Airway epithelial cell (primary cell): ENCODE results near the gene KDELR1. TPM values are rescaled to one million over a fixed set of nuclear protein-coding genes. Genes with fewer than 3 reads are reported as not detected.

Experiments used
- total RNA-seq: library from RNA; depleted of rRNA; stranded (reverse); fragments of >200 nt; gene quantifications from 2 replicates; pipeline ENCODE4 v1.2.3, GENCODE V29; 2015

KDELR1 gene
- 85.5 and 149 TPM in 2 replicates for total RNA-seq

DNA sequence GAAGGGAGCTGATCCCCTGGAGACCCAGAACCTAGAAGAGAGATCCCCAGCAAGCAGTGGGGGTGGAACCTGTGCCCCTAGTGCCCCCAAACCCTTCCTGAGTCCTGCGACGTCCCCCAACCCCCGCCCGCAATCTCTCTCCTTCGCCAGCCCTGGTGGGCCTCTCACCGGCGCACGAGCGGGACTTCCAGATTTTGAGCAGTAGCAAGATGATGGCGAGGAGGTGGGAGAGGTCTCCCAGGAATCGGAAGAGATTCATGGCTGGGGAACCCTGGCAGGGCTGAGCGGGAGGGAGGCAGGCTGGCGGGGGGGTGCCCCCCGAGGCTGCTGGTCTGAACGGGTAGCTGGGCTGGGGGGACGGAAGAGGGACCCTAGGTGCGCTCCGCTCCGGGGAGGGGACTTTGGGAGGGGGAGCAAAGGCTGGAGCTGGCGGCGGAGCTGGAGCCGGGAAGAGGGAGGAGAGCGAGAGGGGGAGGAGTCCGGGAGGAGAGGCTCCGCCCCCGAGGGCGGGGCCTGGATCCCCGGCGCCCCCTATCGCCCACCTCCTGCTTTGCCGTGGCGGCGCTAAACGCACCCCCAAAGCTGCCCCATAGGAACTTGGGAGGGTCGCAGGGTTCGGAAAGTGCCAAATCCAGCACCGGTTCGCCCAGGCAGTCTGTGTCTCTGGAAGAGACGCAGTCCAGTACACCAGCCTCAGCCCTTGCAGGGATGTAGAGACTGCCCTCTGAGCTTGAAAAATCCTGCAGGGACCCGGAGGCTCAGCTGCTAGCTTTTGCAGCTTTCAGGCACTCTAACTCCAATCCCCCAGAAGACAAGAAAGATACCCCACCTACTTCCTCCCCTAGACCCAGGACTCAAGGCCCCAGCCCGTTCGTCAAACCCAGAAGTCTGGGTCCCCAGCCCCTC is at the start of gene KDELR1:
TSS of gene KDELR1 (minus strand) at position 452 of the 906 bp plus-strand sequence. CDS start at position 259, 193 bp downstream.

GRCh38 chr19:48393559-48394330 is 2.4 kb upstream of the KDELR1 start, which contains the start of gene GRIN2D:
Gene GRIN2D, plus strand, starts transcription at chr19:48393668. Its CDS starts 4,725 bp downstream, at chr19:48398393.

DNA sequence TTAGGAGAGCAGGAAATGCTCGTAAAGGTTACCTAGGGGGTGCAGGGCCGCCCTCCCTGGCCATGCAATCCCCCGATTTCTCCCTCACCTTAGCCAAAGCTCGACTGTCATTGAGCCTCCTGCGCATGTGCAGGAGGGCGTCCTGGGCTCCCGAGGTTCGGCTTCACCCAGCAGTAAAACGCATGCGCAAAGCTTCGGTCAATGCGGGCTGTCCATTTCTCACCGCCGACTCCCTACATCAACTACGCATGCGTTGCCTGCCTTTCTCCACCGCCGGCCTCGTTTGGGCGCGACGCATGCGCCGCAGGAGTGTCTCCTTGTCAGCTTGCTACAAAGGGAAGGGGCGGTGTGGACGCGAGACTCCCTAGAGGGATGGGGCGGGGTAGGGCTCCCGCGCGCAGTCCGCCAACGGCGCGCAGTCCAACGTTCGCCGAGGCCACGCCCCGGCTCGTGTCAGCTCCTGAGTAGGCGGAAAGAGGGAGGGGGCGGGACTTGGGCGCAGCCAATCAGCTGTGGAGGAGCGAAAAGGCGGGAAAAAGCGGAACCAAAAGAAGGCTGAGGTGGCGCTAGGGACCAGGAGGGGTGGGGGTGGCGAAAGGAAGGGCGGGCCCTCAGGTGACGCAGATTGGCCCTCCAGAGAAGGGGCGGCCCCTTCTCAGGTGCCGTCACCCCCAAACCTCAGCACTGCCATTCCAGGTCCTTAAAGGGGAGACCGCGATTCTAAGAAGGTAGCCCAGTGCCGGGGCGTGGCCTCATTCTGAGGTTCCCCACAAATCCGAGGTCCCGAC is 27.3 kb downstream of the KDELR1 start, which contains the start of the genes SYNGR4 and TMEM143:
TSS of gene SYNGR4 (plus strand) at position 558 of the 788 bp plus-strand sequence. CDS start 1,476 bp downstream, outside the sequence.
TSS of gene TMEM143 (minus strand) at position 131 of the 788 bp plus-strand sequence. CDS start at position 111, 20 bp downstream.

Other genes starting within 250 kb of the KDELR1 start
- gene LIG1, start 221.2 kb downstream of the KDELR1 start, total RNA-seq = 37.2 and 72.2 TPM in 2 replicates
- gene ZSWIM9, start 220.9 kb downstream of the KDELR1 start, total RNA-seq = 1.7 and 2.0 TPM in 2 replicates
- 4.5 and 8.3 TPM in 2 replicates for gene CARD8, start 135.6 kb downstream of the KDELR1 start, total RNA-seq
- 0.21 and 0.46 TPM in 2 replicates for gene ZNF114, start 121.5 kb downstream of the KDELR1 start, total RNA-seq
- 19.0 and 30.5 TPM in 2 replicates for gene EMP3, start 66.0 kb downstream of the KDELR1 start, total RNA-seq
- 4.7 and 5.1 TPM in 2 replicates for gene TMEM143, start 27.6 kb downstream of the KDELR1 start, total RNA-seq
- gene SYNGR4, start 27.2 kb downstream of the KDELR1 start, total RNA-seq = not detected in 2 replicates
- gene GRIN2D, start 2.1 kb upstream of the KDELR1 start, total RNA-seq = 0.14 and 0.28 TPM in 2 replicates
- 46.8 and 50.1 TPM in 2 replicates for gene GRWD1, start 54.4 kb upstream of the KDELR1 start, total RNA-seq
- gene KCNJ14, start 64.0 kb upstream of the KDELR1 start, total RNA-seq = 0.05 and 0.42 TPM in 2 replicates
- gene CYTH2, start 77.8 kb upstream of the KDELR1 start, total RNA-seq = 33.1 and 53.2 TPM in 2 replicates
- 5.8 and 7.5 TPM in 2 replicates for gene LMTK3, start 120.3 kb upstream of the KDELR1 start, total RNA-seq
- gene SULT2B1, start 160.6 kb upstream of the KDELR1 start, total RNA-seq = 60.3 and 60.8 TPM in 2 replicates
- gene SPACA4, start 215.2 kb upstream of the KDELR1 start, total RNA-seq = not detected in 2 replicates
- gene FAM83E, start 223.5 kb upstream of the KDELR1 start, total RNA-seq = 2.0 and 6.7 TPM in 2 replicates
- 2,904 and 4,070 TPM in 2 replicates for gene RPL18, start 227.6 kb upstream of the KDELR1 start, total RNA-seq
- 13.8 and 15.9 TPM in 2 replicates for gene SPHK2, start 228.0 kb upstream of the KDELR1 start, total RNA-seq
- gene DBP, start 245.8 kb upstream of the KDELR1 start, total RNA-seq = 9.7 TPM in 2 replicates